Measurements from ENCODE around the gene SMARCAL1.

DNA sequence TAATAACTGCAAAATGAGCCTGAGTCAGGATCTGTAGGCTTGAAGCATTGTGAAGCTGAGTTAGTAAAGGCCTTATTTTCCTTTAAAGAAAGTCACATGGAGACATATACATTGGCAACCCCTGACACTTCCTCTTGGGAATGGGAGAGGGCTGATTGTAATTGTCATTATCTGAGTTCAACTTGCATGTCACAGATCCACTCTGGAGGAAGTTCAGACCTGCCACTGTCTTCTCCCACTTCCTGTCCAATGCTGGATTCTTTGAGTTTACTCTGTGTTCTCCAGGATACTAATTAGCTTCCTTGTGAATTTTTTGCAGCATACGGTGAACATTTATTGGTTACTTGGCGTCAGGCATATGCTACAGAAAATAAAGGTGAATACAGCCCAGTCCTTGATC is 34.1 kb downstream of the SMARCAL1 start:
- TF ChIP-seq, protein P1, sequence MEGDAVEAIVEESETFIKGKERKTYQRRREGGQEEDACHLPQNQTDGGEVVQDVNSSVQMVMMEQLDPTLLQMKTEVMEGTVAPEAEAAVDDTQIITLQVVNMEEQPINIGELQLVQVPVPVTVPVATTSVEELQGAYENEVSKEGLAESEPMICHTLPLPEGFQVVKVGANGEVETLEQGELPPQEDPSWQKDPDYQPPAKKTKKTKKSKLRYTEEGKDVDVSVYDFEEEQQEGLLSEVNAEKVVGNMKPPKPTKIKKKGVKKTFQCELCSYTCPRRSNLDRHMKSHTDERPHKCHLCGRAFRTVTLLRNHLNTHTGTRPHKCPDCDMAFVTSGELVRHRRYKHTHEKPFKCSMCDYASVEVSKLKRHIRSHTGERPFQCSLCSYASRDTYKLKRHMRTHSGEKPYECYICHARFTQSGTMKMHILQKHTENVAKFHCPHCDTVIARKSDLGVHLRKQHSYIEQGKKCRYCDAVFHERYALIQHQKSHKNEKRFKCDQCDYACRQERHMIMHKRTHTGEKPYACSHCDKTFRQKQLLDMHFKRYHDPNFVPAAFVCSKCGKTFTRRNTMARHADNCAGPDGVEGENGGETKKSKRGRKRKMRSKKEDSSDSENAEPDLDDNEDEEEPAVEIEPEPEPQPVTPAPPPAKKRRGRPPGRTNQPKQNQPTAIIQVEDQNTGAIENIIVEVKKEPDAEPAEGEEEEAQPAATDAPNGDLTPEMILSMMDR (conservative IDR thresholded peaks at IDR 0.05; ENCODE audit: low read depth in 2 of 2) = no peak
- TF ChIP-seq ZNF114 (CRISPR knock-in tag; IDR thresholded peaks at IDR 0.05) (no peak), EZH2 (IDR thresholded peaks at IDR 0.05; ENCODE audit: low read depth, unreplicated experiment) (no peak)
- TF ChIP-seq, protein P2, sequence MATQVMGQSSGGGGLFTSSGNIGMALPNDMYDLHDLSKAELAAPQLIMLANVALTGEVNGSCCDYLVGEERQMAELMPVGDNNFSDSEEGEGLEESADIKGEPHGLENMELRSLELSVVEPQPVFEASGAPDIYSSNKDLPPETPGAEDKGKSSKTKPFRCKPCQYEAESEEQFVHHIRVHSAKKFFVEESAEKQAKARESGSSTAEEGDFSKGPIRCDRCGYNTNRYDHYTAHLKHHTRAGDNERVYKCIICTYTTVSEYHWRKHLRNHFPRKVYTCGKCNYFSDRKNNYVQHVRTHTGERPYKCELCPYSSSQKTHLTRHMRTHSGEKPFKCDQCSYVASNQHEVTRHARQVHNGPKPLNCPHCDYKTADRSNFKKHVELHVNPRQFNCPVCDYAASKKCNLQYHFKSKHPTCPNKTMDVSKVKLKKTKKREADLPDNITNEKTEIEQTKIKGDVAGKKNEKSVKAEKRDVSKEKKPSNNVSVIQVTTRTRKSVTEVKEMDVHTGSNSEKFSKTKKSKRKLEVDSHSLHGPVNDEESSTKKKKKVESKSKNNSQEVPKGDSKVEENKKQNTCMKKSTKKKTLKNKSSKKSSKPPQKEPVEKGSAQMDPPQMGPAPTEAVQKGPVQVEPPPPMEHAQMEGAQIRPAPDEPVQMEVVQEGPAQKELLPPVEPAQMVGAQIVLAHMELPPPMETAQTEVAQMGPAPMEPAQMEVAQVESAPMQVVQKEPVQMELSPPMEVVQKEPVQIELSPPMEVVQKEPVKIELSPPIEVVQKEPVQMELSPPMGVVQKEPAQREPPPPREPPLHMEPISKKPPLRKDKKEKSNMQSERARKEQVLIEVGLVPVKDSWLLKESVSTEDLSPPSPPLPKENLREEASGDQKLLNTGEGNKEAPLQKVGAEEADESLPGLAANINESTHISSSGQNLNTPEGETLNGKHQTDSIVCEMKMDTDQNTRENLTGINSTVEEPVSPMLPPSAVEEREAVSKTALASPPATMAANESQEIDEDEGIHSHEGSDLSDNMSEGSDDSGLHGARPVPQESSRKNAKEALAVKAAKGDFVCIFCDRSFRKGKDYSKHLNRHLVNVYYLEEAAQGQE (IDR thresholded peaks at IDR 0.05; ENCODE audit: unreplicated experiment) = no peak

All from GM23338 (cell line).